ENCODE measurements around the gene GPATCH2L.

DNA sequence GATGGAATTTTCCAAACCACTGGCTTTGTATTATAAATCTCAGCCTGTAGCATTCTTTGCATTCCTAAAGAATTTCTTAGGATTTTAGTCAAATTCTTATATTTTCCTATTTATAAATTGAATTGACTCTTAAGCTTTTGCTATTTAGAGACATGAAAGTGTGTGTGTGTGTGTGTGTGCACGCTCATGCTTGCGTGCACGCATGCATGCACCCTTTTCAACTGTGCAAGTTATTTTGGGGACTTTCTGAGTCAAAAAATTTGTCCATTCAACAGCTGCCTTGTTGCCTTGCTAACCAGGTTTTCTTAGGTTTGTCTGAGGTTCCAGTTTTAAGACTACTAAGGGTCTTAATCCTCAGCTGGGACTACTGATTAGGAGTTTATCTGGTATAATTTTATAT lies 42.6 kb downstream of the GPATCH2L start:
- TF ChIP-seq, protein P1, sequence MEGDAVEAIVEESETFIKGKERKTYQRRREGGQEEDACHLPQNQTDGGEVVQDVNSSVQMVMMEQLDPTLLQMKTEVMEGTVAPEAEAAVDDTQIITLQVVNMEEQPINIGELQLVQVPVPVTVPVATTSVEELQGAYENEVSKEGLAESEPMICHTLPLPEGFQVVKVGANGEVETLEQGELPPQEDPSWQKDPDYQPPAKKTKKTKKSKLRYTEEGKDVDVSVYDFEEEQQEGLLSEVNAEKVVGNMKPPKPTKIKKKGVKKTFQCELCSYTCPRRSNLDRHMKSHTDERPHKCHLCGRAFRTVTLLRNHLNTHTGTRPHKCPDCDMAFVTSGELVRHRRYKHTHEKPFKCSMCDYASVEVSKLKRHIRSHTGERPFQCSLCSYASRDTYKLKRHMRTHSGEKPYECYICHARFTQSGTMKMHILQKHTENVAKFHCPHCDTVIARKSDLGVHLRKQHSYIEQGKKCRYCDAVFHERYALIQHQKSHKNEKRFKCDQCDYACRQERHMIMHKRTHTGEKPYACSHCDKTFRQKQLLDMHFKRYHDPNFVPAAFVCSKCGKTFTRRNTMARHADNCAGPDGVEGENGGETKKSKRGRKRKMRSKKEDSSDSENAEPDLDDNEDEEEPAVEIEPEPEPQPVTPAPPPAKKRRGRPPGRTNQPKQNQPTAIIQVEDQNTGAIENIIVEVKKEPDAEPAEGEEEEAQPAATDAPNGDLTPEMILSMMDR (IDR thresholded peaks at IDR 0.05) = no peak
- TF ChIP-seq POLR2A (IDR thresholded peaks at IDR 0.05) = no peak

Measured in uterus (tissue), 2 donors.